Limb (tissue), 2 donors: ENCODE data around the gene BRPF1.
A peak's percentile ranks its signal among the peaks of the same experiment; 100 is the strongest.

Experiments used
- DNase-seq, 2 donors: peaks; one replicate each; pipeline ENCODE4 v3.0.0-alpha.2; 2016; ENCODE audit errors: extremely low spot score in 2 of 2

Gene BRPF1

GRCh38 chr3:9731206-9732079 is at the start of gene BRPF1:
TSS of gene BRPF1 (plus strand) at chr3:9731735. CDS start at chr3:9734141, 2,406 bp downstream.
- peak; percentile 99 to 100 for DNase-seq

DNA sequence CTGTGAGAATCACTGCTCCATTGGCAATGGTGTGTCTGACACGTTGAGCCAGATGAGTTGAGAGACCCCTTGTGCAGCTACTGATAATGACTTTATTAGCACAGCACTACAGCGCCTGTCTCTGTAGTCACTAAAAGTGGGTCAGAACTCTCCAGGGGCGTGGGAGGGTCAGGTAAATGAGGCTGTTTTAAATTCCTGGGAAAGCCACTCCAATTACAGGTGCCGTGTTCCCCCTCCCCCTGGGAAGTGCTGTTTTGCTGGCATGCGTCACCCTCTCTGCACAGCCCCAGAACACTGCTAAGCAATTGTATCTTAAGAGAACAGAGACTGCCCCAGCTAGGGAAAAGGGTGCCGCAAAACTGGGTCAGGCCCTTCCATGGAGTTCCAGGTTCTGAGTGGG is 49.4 kb upstream of the BRPF1 start:
- DNase-seq: no peak

DNA sequence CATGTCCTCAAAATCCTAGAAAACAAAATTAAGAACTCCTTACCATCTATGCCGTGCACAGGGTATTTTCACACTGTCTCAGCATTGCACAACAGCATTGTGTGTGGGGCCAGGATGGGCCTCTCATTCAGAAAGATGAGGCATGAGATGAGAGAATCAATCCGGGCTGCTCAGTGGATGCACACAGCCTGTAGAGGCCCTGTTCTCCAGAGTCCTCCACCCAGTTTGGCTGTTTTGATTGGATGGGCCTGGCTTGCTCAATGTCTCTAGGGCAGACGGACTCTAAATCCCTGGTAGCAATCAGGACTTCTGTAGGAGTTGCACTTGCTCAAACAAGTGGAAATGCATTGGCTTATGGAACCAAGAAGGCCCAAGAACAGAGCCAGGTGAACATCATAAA is 48.1 kb upstream of the BRPF1 start:
- DNase-seq: no peak

- DNase-seq: no peak
Observed at GRCh38 chr3:9685216-9686049, 46.1 kb upstream of the BRPF1 start.

- DNase-seq: no peak
Observed at GRCh38 chr3:9686050-9686550, 45.4 kb upstream of the BRPF1 start.

GRCh38 chr3:9686703-9687102 is 44.8 kb upstream of the BRPF1 start:
- no peak for DNase-seq

DNA sequence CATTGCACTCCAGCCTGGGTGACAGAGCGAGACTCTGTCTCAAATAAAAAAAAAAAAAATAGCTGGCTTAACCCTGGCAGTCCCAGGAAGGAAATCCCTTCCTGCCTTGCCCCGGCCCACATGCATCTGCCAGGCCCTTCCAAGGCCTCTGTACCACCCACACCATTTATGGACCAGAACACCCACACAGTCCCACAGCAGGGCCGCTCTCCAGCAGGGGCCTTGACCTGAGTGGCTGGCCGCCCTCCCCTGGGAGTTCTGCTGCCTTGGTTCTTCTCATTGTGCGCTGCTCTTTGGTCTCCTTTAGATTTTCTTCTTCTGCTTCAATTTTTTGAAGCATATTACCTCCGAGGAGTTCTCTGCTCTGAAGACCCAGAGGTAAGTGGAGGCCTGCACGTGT is 44.0 kb upstream of the BRPF1 start:
- DNase-seq: no peak

DNA sequence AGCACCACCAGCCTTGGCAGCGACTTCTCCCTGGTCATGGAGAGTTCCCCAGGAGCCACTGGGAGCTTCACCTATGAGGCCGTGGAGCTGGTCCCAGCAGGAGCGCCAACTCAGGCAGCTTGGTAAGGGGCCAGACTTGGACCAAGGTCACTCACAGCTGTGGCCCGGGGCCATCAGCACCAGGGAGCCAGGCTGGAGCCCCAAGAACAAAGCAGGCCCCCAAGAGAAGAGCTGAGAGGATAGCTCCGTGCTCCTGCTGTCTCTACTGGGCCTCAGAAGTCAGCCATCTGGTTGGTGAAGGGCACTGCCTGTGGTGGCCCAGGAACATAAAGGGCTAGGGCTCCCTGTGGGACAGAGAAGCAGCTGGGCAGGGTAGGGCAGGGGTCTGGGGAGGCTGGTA is 42.6 kb upstream of the BRPF1 start:
- no peak for DNase-seq

DNA sequence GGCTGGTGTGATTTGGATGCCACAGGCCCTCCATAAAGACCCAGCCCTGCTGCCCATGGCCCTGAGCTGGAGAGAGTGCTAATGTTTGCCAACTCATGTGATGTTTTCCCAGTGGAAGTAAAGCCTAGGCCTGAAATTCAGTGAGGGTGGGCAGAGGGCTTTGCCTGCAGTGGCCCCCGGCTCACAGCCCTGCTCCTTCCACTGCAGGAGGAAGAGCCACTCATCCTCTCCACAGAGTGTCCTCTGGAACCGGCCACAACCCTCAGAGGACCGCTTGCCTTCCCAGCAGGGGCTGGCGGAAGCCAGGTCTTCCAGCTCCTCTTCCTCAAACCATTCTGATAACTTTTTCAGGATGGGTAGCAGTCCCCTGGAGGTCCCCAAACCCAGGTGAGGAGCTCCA is 41.8 kb upstream of the BRPF1 start:
- no peak for DNase-seq

DNA sequence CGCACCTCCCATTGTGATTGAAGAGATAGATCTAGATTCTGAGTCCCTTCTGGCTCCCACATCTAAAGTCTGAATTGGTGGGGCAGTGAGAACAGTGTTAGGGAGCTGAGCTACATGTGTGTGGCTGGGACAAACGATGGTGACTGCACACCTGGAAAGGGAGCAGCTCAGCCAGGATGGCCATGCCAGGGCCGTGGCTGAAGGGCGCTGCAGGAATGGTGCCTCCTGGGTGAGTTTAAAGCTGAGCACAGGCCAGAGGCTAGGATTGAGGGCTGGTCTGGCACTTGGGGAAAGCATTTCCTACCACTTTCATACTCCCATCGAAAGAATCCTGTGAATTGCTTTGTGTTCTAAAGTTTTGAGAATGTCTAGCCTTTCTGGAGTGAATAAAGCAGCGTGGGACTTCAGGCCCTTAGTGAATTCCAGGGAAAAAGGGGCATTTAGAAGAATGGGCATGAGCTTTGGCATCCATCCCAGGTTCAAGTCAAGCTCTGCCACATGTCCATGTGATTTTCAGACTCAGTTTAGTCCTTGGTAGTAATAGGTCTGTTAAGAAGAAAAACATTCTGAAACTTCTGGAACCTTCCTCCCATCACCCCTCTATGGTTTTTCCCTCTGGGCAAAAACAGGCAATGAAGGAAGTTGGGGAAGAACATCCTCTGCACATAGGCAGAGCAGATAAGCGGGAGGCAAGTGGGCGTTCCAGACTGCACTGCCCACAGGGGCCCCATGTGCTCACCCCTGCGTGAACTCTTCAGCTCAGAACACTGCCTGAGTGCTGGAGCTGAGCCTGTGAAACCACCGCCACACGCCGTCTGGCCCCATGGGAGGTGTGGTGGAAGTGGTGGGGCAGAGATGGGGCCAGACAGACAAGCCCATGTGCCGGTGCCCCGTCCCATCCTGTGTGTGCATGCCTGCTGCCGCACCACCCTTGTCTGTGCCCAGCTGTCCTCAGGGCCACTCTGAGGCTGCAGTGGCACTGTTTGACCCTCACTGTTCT is 40.8 kb upstream of the BRPF1 start:
- DNase-seq: no peak

- no peak for DNase-seq
Observed at GRCh38 chr3:9691636-9692035, 39.9 kb upstream of the BRPF1 start.

GRCh38 chr3:9692416-9692815 is 39.1 kb upstream of the BRPF1 start:
- DNase-seq: no peak

DNA sequence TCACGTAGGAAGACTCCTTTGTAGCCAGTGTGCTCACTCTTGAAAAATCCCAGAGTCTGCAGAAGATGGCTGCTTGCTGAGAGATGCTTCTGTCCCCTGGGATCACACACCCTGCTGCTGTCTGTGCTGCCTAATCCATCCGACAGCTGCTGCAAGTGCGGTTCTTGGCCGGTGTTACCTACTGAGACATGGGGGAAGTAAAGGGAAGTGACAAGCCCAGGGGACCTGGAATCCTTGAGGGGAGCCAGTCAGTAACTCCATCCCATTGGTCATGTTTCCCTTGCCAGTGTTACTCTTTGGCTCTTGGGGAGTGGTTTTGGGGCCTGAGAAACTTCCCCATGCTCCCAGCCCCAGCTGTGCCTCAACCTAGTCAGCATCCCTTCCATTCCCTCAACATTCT is 36.2 kb upstream of the BRPF1 start:
- no peak for DNase-seq

- DNase-seq: no peak
Observed at GRCh38 chr3:9695746-9696145, 35.8 kb upstream of the BRPF1 start.

- no peak for DNase-seq
Observed at GRCh38 chr3:9696480-9697220, 34.9 kb upstream of the BRPF1 start.

GRCh38 chr3:9697892-9698291 is 33.6 kb upstream of the BRPF1 start:
- DNase-seq: no peak

GRCh38 chr3:9698293-9698692 is 33.2 kb upstream of the BRPF1 start:
- DNase-seq: no peak

DNA sequence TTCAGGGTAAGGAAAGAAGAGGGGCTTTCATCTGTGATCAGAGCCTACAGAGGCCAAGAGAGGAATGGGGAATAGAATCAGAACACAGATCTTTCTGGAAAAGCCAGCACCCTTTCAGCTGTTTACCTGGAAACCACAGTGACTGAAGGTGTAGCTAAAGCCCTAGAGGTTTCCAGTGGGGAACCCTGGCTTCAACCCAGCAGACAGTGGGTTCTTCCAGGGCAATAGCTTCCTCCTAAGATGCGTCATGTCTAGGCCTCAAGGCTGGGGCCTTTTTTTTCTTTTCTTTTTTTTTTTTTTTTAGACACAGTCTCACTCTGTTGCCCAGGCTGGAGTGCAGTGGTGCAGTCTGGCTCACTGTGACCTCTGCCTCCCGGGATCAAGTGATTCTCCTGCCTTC is 31.0 kb upstream of the BRPF1 start:
- no peak for DNase-seq

GRCh38 chr3:9701006-9701405 is 30.5 kb upstream of the BRPF1 start:
- no peak for DNase-seq

DNA sequence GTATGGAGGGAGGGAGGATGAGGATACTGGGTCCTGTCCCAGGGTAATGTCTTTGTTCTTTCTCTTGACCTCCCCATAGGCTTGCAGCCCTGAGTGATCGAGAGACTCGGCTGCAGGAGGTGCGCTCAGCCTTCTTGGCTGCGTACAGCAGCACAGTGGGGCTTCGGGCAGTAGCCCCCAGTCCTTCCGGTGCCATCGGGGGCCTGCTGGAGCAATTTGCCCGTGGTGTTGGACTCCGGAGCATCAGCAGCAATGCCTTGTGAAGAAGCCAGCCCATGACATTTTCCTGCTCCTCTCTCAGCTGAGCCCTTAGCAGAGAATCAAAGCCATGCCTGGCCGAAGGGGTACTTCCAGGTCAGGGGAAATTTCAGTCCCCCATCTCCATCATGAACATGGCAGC is 29.8 kb upstream of the BRPF1 start:
- DNase-seq: no peak

- DNase-seq: no peak
Observed at GRCh38 chr3:9703240-9703639, 28.3 kb upstream of the BRPF1 start.
